GM19324 (cell line): ENCODE measurements around the gene AUH.
A peak's percentile ranks its signal among the peaks of the same experiment; 100 is the strongest.
"Not testable (repeated sequence)": the region's sequence is repeated elsewhere in the genome, so short reads cannot be mapped to it uniquely, and the experiment has no call there.

ENCODE experiments used
- ATAC-seq: cut with Tn5 transposase; IDR thresholded peaks from one replicate; pipeline ENCODE4 v1.9.1; 2021; ENCODE audit warnings: mild to moderate bottlenecking, moderate library complexity; ENCODE audit not compliant: unreplicated experiment, low FRiP score

AUH gene, protein sequence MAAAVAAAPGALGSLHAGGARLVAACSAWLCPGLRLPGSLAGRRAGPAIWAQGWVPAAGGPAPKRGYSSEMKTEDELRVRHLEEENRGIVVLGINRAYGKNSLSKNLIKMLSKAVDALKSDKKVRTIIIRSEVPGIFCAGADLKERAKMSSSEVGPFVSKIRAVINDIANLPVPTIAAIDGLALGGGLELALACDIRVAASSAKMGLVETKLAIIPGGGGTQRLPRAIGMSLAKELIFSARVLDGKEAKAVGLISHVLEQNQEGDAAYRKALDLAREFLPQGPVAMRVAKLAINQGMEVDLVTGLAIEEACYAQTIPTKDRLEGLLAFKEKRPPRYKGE

DNA sequence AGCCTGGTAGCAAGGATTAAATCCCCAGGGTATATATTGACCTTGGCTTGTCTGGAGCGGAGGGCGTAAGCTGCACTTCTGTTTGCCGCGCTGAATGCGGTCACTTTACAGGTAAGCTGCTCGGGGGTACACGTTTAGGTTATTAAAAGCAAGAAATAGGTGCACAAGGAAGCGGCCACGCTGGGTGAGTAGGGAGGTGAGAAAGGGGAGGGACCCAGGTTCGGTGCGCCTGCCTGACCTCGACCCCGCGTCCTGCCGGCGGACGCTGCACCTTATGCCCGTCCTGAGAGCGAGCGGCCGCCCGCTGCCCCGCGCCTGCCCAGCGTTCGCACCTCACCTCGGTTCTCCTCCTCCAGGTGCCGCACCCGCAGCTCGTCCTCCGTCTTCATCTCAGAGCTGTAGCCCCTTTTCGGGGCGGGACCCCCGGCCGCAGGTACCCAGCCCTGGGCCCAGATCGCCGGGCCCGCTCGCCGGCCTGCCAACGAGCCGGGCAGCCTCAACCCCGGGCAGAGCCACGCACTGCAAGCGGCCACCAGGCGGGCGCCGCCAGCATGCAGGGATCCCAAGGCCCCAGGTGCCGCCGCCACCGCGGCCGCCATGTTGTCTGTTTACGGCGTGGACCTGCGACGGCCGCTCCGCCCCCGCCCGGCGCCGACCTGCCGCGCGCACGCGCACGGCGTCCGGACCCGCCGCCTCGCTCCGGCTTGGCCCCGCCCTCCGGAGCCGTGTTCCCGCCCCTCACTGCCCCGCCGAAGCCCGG lies at the start of gene AUH:
Gene AUH (minus strand): TSS at position 628 of the 760 bp plus-strand sequence. CDS start 29 bp downstream, at position 599.
- peak; percentile 88 for ATAC-seq

DNA sequence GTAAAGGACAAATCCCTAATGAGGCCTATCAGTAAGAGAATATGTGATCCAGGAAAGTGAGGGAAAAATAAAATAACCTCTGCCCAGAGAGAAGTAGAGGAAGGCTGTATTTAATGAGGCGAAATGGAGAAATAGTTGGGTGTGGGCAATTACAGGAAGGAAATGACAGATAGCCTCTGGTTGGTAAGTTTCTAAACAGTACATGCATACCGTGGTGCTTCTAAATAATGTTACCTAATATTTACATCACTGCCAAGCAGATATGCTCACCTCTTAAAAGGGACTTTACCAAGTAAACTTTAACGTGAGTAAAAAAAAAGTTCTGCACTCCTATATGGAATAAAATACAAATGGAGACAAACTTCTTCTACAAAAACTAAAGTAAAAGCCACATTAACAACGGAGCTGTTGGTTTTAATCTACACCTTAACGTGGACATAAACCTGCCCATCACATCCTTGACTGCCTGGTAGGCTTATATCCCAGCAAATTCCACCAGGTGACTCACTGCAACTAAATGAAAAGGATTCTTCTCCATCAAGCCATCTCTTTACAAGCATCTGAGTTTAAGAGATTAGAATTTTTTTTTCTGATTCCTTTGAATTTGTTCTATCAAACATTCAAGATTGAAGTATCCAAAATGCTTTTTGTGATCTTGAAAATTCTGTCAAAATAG lies 49.5 kb upstream of the AUH start:
- ATAC-seq = no peak

DNA sequence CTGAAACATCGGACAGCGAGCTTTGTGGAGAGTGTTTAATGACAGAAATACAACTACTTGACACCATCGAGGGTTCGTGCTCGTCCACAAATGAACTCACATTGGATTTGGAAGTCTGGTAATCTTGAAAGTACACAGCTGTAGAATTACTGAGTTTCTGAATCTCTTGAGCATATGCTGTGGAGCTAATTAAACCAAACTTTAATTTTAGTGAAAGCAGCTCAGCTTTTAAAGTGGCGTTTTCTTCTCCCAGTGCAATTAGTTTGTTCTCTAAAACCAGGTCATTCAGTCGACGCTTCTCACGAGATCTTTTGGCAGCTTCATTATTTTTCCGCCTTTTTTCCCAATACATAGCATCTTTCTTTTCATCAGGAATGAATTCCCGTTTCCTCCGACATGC lies 48.4 kb upstream of the AUH start:
- ATAC-seq = no peak

DNA sequence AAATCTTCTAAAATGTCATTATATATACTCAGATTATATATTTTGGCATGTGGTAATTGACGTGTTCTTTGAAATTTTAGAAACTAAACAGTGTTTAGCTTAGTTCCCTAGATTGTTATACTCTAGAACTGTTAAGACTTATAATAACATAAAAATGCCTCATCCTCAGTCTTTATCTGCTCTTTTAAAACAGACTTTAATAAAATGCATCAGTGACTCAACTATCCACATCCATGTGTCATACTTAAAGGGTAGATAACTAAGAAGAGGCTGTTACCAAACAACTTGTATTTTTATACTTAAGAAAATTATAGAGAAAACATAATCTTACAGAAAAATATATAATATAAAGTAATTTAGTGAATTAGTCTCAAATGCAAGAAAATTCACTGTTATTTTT lies 46.8 kb upstream of the AUH start:
- no peak for ATAC-seq

DNA sequence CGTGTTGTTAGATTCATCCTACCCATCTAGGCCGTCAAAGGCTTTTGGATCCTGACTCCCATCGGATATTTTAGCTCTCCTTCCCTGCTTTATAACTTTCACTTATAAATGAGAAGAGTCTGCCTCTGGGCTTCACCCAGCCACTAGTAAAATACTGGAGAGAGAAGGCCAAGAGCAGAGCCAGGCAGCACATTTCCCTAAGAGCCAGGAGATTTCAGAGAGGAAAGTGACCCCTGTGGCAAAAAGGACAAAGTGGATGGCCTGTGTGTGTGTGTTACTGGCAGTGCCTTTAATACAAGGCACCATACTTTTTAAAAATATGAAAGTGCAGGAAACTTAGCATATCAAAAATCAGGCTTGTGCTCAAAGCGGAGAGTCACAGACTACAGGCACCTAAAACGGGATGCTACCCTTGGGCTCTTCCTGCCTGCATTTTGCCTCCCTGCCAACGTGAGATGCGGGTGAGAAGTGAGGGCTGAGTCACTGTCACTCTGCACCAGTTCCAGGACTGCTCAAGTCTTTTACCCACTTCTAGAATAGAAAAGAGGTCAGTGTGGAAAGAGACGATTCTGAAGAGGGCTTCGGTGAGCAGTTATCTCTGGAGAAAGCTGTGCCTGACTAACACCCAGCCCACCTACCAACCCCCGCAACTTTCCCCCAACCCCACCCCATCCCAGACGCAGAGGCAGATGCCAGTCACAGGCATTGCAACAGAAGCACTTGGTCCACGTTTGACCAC lies 46.0 kb upstream of the AUH start:
- ATAC-seq = no peak

DNA sequence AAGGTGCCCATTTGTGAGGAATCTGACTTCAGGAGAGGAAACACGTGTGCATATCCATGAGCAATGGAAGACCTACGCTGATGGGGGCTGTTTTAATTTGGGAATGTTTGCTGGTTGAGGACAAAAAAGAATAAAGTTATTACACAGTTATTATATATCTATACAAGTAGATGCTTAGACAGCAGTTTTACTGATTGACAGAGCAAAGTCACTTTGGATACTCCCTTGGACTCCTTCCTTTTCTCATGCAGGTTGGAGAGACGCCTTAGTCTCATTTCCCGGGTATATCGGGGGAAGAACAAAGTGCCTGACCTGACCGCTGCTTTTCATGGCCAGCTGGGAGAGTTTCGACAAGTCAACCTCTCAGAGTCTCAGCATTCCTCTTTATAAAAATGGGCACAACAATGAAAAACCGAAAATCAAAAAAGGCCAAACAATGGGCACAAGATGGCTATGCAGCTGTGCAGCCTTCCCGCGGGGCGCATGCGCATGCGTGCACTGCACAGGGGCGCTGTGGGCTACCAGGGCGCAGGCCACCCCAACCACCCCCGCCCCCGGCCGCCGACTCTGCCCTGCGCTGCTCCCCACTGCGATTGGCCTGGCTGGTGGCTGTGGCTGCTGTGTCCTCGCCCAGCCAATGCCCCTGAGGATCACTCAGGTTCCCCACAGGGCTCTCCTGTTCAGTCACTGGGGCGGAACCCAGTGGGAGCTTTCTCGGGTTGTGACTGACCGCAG lies 43.8 kb upstream of the AUH start:
- no peak for ATAC-seq

DNA sequence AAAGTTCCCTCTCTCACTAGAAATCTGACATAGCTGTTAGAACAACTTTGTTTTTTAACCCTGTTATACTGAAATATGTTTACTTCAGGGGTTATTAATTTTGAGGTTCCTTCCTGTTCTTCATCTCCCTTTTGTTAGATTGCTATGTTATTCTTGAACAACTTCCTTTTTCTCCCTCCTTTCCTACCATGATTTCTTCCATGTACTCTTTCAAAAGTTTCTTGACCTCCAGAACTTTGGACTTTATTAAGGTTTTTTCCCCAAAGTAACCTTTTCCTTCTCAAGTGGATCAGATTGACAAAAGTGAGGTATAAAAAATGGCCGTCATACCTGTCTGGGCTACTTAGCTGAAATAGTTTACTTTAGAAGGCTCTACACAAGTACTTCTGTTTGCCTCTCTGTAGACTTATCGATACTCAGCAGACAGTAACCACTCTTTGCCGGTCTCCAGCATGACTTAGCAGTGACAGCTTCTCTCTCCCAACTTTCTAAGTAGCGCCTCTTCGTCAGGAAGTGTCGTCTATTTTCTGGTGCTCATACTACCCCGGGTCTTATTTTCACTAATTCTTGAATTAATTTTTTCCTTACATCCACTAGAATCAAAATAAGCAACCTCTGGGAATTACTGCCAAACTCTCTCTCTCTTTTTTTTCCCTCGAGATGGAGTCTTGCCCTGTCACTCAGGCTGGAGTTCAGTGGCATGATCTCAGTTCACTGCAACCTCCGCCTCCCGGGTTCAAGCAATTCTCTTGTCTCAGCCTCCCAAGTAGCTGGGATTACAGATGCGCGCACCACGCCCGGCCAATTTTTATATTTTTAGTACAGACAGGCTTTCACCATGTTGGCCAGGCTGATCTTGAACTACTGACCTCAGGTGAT lies 42.2 kb upstream of the AUH start:
- ATAC-seq = no peak

DNA sequence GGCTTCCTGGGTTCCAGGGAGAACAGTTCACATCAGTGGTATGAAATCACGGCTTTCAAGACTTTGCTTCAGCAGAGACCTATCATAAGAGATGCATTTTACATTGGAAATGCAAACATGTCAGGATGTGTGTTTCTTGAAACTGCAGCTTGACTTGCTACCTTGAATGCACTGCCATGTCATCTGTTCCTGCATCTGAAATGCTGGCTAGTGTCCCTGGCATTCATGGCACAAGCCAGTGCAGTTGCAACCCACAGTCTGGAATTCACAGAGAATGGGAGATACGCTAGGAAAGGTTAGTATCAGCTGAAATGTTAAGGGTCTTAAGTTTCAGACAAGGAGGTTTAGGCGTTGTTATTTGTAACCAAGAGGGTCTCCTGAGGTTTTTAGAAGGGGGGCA lies 37.2 kb upstream of the AUH start:
- no peak for ATAC-seq

DNA sequence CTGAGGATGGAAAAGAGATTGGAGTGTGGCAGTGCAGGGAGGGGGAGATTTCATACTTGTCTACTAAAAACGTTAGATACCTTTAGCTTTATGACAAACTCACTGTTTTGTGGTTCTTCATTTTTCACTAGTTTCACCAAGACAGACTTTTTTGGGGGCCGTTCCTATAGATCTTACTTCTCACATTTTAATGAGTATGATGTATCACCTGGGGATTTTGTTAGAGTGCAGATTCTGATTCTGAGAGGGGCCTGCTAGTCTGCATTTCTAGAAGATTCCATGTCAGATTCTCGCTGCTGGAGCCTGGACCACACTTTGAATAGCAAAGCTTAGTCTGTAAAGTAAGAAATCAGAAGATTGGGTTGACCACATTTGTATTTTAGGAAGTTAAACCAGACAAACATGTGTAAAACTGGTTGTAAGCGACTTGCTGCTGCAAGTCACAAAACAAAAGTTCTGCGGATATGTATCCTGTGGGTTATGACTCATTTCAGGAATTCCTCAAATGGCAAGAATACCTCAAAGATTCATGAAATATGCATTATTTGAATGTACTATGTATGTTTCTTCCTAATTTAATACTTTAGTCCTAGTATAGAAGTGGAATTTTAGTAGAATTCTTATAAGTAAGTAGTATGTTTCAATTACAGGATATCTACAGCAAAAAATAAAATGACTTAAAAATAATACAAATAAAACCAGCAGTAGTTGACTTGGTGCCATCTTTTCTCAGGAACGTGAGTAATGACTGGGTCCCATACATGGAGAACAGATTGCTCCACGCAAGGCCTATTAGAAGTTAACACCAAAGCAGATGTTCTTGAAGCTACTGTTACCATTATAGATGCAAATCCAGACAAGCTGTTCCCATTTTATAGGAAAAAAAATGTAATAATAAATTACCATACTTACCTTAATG lies 34.1 kb upstream of the AUH start:
- ATAC-seq = no peak

DNA sequence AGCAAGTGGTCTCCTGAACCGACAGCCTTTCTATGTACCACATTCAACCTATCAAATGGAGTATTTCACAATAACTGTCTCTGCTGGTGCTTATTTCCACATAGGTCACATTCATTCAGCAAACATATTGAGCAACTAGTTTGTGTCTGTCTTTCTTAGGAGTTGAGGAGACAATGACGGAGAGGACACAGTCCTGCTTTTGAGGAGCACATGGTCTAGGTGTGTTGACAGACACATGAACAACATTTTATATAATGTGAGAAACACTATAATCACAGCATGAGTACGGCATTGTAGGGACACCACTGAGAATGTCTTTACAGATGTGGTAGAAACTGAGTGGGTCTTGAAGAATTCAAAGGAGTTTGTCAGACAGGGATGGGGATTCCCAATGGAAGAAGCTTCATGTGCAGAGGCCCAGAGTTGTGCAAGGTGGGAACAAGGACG lies 33.4 kb upstream of the AUH start:
- ATAC-seq = no peak

DNA sequence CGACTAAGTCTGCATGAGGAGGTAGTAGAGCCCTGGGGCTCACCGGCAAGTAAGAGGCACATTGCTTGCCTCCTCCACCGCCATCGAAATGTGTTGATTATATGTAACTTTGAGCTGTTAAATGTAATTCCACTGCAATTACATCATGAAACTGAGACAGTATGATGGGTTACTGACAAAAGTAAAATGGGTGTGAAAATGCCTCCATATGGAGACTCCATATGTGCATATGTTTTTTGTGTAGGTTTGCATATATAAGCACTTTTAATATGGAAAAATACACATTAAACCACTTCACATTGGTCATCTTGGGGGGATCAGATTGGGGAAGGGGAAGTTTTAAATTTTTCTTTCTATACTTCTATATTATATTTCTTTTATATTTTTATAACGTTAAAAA lies 32.1 kb upstream of the AUH start:
- ATAC-seq = no peak

DNA sequence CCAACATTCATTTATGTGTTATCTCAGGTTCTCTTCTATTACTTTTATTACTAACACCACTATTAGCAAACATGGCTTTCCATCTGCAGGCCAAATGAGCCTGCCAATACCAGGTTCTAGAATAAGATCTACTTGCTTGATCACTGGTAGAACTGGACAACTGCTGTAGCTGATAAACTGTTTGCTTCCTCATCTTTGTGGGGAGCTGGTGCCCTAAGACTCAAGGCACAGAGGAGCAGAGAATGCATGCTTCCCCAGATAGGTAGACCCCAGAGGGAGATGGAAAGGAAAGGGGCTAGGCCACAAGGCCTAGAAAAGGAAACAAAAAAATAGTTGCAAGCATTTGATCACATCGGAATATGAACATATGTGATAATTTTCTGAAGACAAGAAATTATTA lies 30.7 kb upstream of the AUH start:
- no peak for ATAC-seq

DNA sequence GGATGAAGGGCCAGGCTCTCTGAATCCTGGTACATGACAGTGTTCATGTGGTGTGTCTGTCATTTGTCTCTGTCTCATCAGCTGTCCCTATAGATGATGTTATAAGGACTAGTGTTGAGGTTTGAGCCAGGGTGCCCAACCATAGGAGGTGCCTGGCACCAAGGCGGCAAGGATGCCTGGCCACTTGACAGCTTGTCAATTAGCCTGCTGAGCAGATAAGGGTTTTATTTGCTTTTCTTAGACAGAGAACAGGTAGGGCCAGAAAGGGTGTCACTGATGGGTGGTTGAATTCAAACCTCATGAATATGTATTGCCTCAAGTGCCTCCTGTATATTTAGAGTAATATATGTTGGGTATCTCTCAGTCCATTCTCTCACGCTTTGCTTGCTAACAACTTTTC lies 30.1 kb upstream of the AUH start:
- no peak for ATAC-seq

DNA sequence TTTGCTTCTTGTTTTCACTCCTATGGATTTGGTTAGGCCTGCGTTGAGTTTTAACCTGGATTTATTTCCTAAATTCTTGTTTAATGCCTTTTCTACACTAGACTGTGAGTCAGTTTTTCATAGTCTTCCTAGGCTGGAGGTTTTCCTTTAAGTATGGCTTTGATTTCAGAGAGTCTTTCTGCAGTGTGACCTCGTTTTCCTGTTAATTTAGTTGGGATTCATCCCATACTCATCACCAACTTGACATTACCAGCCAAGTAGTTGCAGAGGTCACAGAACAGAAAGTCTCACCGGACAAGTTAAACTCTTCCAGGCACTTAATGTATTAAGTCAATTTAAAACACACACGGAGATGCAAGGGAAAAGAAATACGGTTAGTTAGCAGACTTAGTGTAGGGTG lies 29.7 kb upstream of the AUH start:
- no peak for ATAC-seq

DNA sequence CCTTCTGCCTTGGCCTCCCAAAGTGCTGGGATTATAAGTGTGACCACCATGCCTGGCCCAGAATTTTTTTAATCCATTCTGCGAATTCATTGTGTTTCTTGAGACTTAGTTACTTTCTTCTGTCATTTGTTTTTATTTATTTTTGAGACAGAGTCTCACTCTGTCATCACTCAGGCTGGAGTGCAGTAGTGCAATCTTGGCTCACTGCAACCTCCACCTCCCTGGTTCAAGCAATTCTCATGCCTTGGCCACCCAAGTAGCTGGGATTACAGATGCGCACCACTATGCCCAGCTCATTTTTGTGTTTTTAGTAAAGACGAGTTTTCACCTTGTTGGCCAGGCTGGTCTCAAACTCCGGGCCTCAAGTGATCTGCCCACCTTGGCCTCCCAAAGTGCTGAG lies 28.0 kb upstream of the AUH start:
- ATAC-seq = not testable (repeated sequence)

DNA sequence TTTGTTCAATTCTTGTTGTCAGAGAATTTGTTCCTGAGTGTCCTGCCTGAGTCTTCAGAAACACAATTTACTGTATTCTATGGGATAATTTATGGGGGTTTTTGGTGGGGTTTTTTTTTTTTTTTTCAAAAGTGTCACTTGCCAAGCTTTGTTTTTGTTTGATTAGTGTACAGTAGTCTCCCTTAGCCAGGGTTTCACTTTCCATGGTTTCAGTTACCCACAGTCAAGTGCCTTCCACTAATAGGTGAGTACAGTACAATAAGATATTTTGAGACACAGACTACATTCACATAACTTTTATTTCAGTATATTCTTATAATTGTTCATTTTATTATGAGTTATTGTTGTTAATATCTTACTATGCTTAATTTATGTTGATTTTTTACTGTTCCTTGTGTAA lies 25.0 kb upstream of the AUH start:
- no peak for ATAC-seq

DNA sequence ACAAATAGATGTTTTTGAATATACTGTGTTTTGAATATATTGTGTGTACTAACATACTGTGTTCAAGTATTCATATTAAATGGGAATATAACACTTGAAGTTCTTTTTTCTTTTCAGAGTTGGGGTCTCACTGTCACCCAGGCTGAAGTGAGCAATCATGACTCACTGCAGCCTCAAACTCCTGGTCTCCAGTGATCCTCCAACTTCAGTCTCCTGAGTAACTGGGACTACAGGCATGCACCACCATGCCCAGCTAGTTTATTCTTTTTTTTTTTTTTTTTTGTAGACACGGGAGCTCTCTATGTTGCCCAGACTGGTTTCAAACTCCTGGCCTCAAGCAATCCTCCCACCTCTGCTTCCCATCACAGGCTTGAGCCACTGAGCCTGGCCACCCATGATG lies 23.2 kb upstream of the AUH start:
- no peak for ATAC-seq

DNA sequence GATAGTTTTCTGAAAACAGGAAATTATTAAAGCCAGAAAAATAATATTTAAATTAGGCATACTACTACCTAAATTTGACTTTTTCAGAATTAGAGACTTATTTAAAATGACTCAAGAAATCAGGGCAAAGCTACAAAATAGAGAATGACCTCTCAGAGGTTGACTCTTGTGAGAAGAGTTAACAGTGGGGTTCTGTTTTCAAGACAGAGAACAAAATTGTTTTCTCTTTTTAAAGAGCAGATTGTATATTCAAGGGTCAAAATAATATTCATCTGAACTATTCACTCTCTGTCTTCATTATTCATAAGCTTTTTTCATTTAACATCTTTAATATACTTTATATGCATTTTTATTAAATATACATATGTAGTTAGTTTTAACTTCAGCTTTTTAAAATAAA lies 21.9 kb upstream of the AUH start:
- ATAC-seq = no peak
